Activated T-cell treated with anti-CD3 and anti-CD28 coated beads for 1 hour (primary cell): ENCODE data around the gene EGFR.

ENCODE experiments used
- DNase-seq: peaks from one replicate; pipeline ENCODE4 v3.0.0-alpha.2; 2020; ENCODE audit warnings: low read depth

The EGFR gene

DNA sequence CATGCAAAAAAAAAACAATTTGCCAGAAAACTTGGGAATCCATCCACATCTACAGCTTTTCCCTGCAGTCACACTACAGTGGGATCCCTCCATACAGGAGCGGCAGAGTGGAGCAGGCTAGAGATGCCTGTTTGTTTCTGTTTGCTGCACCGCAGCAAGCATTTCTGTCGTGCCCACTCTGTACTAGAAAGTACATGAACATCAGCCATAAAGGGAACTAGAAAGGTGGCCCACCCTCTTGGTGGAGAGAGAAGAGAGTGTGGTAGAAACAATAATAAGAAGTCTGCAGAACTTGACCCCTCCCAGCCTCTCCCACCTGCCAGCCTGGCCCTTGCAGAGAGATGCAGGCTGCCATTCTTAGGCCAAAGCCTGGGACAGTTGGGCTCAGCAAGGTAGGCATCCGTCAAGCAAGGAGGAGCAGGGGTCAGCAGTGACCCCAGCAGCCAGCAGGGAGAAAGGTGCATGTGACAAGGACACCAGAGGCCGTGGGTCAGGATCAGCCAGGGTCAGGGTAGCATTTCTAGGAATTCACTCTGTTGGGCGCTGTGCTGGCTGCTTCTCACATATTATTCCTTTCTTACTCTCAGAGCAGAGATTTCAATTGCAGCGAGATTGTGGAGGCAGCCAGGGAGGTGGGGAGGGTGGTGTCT is 171.8 kb downstream of the EGFR start:
- DNase-seq: no peak

DNA sequence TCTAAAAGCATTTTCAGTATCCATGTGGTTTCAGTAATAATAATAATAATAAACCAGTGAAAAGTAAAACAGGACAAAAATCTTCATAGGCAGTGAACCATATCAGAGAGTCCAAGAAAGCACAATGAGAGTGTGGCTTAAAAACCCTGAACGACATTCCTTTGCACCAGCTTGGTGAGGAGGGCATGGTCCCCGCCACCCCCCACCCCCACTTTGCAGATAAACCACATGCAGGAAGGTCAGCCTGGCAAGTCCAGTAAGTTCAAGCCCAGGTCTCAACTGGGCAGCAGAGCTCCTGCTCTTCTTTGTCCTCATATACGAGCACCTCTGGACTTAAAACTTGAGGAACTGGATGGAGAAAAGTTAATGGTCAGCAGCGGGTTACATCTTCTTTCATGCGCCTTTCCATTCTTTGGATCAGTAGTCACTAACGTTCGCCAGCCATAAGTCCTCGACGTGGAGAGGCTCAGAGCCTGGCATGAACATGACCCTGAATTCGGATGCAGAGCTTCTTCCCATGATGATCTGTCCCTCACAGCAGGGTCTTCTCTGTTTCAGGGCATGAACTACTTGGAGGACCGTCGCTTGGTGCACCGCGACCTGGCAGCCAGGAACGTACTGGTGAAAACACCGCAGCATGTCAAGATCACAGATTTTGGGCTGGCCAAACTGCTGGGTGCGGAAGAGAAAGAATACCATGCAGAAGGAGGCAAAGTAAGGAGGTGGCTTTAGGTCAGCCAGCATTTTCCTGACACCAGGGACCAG is 172.5 kb downstream of the EGFR start:
- DNase-seq: no peak

- DNase-seq: no peak
Observed at GRCh38 chr7:55191926-55192692, 173.3 kb downstream of the EGFR start.

DNA sequence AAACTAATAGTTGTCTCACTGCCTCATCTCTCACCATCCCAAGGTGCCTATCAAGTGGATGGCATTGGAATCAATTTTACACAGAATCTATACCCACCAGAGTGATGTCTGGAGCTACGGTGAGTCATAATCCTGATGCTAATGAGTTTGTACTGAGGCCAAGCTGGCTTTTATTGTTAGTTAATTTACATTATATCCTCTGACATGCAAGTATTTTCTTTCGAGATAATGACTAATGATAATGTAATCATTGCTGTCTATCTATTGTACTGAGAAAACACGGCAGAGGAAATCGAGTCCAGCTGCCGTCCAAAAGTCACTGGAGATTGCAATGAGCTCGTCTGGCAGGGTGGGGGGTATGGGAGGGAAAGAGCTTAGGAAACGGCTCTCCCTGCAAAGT is 173.9 kb downstream of the EGFR start:
- DNase-seq: no peak

- DNase-seq: no peak
Observed at GRCh38 chr7:55193245-55193644, 174.4 kb downstream of the EGFR start.

- DNase-seq: no peak
Observed at GRCh38 chr7:55194522-55194921, 175.7 kb downstream of the EGFR start.

DNA sequence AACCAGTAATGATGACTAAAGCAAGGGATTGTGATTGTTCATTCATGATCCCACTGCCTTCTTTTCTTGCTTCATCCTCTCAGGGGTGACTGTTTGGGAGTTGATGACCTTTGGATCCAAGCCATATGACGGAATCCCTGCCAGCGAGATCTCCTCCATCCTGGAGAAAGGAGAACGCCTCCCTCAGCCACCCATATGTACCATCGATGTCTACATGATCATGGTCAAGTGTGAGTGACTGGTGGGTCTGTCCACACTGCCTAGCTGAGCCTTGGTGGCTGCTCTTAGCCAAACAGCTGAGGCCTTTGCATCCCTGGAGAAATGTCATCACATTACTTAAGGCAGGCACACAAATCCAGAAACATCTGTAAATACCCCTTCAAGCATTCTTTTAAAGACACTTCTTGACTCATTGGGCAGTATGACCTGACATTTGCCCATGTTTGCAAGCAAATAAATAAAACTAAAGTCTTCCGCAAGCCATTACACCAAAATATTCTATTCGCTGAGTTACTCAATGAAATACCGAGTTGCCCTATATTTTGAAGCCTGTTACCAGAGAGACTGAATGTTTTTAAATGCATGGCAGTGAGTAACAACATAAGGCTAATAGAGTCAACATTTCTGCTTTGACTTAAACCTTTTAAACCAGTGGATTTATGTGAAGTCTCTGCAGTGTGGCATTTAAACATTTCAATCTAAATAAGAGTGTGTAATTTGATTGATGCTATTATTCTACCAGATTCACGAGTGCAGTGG is 180.0 kb downstream of the EGFR start:
- DNase-seq: no peak

- no peak for DNase-seq
Observed at GRCh38 chr7:55199418-55199817, 180.6 kb downstream of the EGFR start.

DNA sequence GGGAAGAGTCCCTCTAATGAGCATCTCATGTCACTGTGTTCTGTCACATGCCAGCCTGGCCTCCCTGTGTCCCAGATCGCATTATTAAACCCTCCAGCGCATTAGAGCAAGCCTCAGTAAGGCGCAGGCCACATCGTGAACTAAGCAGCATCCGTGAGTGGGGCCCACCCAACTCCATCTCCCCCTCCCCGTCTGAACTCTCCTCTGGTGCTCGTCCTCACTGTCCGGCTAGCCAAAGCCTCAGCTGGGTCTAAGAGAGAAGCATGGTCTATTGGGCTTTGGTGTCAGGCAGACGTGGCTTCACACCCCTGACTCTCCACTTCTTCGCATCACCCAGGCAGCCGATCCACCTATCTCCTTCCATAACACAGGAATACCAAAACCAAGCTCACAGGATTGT is 181.6 kb downstream of the EGFR start:
- DNase-seq: no peak

DNA sequence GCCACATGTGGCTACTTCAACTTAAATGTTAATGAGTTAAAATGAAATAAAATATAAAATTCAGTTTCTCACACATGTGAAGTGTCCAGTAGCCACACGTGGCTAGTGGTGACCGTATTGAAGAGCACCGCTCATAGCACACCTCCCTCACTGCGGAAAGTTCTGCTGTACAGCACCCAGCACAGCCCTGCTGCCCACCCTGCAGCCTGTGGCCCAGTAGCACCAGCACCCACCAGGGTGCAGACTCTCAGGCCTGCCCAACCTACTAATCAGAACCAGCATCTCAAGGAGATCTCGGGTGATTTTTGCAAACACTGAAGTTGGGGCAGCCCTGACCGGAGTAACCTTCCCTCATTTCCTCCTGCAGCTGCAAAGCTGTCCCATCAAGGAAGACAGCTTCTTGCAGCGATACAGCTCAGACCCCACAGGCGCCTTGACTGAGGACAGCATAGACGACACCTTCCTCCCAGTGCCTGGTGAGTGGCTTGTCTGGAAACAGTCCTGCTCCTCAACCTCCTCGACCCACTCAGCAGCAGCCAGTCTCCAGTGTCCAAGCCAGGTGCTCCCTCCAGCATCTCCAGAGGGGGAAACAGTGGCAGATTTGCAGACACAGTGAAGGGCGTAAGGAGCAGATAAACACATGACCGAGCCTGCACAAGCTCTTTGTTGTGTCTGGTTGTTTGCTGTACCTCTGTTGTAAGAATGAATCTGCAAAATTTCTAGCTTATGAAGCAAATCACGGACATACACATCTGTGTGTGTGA is 183.5 kb downstream of the EGFR start:
- DNase-seq: no peak

GRCh38 chr7:55203300-55203699 is 184.5 kb downstream of the EGFR start:
- DNase-seq: no peak

GRCh38 chr7:55205124-55205955 is 186.5 kb downstream of the EGFR start:
- no peak for DNase-seq

GRCh38 chr7:55206235-55207029 is 187.6 kb downstream of the EGFR start:
- no peak for DNase-seq

GRCh38 chr7:55207436-55208125 is 188.8 kb downstream of the EGFR start:
- DNase-seq: no peak

DNA sequence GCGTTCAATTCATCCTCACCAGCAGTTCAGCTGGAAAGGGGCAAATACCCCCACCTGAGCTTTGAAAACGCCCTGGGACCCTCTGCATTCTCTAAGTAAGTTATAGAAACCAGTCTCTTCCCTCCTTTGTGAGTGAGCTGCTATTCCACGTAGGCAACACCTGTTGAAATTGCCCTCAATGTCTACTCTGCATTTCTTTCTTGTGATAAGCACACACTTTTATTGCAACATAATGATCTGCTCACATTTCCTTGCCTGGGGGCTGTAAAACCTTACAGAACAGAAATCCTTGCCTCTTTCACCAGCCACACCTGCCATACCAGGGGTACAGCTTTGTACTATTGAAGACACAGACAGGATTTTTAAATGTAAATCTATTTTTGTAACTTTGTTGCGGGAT is 190.5 kb downstream of the EGFR start:
- DNase-seq: no peak

DNA sequence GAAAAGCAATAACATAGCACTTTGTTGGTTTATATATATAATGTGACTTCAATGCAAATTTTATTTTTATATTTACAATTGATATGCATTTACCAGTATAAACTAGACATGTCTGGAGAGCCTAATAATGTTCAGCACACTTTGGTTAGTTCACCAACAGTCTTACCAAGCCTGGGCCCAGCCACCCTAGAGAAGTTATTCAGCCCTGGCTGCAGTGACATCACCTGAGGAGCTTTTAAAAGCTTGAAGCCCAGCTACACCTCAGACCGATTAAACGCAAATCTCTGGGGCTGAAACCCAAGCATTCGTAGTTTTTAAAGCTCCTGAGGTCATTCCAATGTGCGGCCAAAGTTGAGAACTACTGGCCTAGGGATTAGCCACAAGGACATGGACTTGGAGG is 191.4 kb downstream of the EGFR start:
- DNase-seq: no peak

GRCh38 chr7:55210716-55211115 is 191.9 kb downstream of the EGFR start:
- no peak for DNase-seq

- DNase-seq: no peak
Observed at GRCh38 chr7:55211726-55212125, 192.9 kb downstream of the EGFR start.

GRCh38 chr7:55212176-55212575 is 193.4 kb downstream of the EGFR start:
- DNase-seq: no peak
